HTERT RPE-1 (cell line): ENCODE measurements around the gene TDRD9.
"Not testable (repeated sequence)": the region's sequence is repeated elsewhere in the genome, so short reads cannot be mapped to it uniquely, and the experiment has no call there.

Experiments used
- in situ Hi-C: fragments of 300-500 bp; cut with MboI; formaldehyde crosslinking; loops from 4 replicates; pipeline ENCODE4 v1.14.3; 2020; ENCODE audit warnings: low sequenced_read_pairs

TDRD9 gene, protein sequence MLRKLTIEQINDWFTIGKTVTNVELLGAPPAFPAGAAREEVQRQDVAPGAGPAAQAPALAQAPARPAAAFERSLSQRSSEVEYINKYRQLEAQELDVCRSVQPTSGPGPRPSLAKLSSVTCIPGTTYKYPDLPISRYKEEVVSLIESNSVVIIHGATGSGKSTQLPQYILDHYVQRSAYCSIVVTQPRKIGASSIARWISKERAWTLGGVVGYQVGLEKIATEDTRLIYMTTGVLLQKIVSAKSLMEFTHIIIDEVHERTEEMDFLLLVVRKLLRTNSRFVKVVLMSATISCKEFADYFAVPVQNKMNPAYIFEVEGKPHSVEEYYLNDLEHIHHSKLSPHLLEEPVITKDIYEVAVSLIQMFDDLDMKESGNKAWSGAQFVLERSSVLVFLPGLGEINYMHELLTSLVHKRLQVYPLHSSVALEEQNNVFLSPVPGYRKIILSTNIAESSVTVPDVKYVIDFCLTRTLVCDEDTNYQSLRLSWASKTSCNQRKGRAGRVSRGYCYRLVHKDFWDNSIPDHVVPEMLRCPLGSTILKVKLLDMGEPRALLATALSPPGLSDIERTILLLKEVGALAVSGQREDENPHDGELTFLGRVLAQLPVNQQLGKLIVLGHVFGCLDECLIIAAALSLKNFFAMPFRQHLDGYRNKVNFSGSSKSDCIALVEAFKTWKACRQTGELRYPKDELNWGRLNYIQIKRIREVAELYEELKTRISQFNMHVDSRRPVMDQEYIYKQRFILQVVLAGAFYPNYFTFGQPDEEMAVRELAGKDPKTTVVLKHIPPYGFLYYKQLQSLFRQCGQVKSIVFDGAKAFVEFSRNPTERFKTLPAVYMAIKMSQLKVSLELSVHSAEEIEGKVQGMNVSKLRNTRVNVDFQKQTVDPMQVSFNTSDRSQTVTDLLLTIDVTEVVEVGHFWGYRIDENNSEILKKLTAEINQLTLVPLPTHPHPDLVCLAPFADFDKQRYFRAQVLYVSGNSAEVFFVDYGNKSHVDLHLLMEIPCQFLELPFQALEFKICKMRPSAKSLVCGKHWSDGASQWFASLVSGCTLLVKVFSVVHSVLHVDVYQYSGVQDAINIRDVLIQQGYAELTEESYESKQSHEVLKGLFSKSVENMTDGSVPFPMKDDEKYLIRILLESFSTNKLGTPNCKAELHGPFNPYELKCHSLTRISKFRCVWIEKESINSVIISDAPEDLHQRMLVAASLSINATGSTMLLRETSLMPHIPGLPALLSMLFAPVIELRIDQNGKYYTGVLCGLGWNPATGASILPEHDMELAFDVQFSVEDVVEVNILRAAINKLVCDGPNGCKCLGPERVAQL (N-terminal part only)

DNA sequence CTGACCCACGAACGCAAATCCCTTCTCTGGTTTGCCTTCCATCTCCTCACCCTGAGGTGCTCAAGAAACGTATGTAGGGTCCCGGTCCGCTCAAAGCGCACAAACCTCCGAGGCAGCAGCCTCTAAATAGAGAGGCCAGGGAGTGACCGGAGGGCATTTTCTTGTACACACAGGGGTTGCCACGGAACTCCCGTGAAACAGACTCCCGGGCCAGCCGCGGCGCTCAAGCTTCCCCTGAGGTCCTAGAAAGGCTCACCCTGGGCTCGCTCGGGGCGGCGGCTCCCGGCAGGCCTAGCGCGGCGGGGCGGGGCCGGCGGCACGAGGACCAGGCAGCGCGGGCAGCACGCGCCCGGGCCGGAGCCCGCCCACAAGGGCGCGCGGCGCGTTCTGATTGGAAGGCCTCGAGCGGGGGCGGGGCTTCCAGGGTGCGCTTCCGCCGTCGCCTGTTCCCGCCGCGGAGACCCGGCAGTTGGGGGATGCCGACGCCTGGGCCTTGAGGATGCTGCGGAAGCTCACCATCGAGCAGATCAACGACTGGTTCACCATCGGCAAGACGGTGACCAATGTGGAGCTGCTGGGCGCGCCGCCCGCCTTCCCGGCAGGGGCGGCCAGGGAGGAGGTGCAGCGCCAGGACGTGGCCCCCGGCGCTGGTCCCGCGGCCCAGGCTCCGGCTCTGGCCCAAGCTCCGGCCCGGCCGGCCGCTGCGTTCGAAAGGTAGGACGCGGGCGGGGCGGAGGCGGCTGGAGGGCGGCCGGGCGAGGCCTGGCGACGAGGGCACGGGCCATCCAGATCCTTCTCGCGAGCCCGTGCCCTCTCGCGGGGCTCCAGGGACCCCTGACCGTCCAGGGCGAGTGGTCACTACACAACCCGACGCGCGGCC lies at the start of gene TDRD9:
Gene TDRD9 (plus strand): TSS at position 446 of the 880 bp plus-strand sequence. CDS start 54 bp downstream, at position 500.
- in situ Hi-C loops: no loop called here

DNA sequence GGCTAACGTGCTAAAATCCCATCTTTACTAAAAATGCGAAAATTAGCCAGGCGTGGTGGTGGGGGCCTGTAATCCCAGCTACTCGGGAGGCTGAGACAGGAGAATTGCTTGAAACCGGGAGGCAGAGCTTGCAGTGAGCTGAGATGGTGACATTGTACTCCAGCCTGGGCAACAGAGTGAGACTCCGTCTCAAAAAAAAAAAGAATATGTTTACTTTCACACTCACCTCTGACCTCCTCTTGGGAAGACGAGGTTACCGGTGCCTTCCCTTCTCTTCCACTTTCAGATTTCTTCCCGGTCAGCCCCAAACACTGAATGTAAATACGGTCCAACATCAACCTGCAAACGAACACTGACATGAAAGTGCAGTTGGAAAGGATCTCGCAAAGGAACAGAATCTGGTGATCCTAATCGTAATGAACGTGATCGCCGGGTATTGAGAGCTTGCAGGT lies 49.1 kb upstream of the TDRD9 start:
- in situ Hi-C loops: no loop called here

DNA sequence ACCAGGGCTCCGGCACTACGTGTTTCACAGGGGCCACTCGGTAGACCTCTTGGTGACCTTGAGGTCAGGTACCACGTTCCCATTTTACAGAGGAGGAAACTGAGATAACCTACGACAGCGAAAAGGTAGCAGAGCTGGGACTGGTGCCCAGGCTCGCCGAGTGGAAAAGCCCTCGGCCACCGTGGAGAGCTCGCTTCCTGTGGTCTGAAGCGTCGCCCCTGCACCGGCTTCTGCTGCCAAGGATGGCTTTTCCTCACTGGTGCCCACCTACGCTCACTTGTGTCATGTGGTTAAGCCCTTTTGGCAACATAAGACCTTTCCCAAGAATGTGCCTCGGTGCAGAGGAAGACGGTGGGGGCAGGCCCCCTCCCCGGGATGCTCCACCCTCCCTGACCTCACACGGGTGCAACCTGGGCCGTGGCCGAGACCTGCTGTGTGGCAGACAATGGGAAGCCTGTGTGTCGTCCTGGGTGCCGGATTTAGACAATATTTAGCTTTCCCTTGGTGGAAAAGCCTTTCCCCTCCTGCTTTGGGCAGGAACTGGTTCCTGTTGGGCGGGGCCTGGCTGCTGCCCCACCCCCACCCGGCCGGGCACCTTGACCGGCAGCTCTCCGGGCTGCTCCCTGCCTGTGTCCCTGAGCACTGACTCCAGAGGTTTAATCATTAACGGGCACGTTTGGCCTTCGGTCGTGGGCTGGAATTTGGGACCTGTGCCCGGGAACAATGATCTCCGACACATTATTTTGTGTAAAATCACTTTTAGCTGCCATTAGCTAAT lies 48.5 kb upstream of the TDRD9 start:
- in situ Hi-C loops: no loop called here

DNA sequence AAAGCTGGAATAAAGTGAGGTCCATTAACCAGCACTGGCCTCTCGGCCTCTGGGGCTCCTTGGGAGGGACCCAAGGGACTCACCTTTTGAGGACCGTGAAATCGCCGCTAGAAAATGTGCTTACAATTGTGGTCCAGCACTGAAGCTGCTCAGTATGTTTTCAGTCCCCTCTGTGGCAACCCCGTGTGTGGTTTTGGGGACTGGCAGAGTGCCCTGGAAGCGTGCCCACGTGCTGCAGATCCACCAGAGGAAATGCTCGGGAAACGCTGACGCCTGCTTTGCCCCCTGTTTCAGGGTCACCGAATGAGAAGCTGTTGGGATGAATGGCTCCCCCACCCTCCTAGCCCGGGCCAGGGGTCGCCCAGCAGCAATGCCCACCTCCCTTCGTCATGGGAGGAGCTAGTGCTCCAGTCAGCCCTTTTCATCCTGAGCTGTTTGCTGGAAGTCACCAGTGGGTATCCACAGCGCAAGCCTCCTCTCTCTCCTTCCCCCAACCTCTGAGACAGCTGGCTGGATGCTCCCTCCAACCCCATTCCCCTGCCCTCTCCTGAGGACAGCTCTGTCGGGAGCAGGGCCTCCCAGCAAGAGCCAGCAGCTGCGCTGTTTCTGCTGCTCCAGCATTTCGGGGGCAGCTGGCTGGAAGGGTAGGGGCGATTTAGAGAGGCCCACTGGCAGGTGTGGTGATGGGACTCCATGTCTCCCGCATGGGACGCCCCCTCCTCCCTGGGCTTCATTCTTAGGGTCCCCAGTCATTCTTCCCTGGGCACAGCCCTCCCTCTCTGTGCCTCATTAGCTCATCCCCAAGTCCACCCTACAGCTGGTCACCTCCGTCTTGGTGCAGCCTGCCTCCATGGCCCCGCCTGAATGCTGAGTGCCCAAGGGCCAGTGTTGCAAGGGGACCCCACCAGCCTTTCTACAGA lies 47.6 kb upstream of the TDRD9 start:
- in situ Hi-C loops: no loop called here

DNA sequence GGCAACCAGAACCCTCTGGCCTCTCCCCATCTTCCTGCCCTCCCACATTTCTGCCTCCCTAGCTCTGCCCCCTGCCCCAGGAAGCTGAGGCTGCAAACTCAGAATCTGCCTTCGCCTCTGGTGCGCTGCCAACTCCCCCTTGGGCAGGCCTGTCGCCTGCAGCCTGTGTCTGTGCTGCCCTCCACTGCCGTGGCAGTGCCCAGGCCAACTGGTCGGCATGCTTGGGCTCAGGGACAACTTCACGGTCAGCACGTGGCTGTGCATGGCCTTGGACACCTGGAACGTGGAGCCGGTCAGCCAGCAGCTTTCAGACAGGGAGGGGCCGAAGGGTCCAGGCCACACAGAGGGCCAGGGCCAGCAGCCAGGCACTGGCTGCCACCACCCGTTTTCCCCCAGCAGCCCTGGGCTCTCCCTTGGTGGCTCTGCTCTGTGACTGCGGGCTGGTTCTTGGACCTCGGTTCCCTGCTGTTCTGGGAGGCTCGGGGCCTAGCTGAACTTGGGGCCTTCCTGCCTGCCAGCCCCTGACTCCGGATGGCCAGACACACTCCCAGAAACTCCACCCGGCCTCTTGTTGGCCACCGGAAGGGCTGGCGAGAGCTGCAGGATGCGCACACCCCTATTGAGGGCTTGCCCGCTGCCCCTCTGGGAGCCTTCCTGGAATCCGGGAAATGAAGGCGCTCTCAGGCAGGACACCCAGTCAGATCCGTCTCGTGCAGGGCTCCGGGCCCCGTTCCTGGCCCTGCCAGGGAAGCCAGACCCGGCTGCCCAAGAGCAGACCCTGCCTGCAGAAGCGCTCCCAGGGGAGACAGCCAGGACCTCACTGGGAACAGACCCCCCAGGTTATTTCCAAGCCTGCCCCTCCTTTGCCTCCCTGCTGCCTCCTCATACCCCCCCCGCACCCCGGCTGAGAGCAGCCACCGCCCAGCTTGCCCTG lies 46.7 kb upstream of the TDRD9 start:
- in situ Hi-C loops: no loop called here

DNA sequence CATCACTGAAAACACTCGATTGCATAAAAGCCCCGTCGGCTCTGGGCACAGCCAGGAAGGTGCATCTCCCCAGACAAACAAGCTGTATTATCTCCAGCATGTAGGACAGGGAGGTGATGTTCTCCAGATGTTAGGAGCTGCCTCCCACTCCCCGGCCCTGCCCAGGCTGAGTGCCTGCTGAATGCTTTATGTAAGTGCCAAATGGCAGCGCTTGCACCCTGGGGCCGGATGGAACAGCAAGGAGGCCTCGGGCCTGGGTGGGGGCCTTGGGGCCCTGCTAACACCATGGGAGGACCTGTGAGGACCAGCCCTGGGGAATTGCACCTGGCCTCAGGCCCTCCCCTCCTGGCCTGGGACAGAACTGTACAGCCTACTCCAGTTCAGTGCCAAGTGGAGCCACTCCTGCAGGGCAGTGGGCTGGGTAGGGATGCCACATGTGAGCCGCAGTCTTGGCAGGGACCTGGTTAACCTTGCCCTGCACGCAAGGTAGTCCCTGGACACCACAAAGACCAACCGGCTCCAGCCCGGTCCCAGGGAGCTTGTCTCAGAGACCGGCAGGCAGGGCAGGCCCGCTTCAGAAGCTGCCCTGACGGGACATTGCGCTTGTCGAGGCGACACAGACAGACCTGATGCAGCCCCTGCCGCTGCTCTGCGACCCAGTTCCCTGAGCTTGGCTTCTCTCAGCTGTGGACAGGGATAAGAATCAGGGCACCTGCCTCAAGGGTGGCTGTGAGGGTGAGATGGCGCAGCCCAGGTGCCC lies 45.6 kb upstream of the TDRD9 start:
- in situ Hi-C loops: no loop called here

DNA sequence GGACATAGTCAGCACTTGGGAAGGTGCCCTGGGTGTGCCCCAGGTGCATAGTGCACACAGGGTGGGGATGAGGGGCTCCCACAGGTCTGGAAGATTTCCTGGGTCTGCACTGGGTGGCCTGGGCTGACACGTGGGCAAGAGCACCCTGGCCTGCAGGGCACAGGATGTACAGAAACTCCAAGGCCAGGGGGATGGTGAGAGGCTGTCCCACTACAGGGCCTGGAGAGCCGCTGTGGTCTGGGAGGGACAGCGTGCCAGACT lies 45.1 kb upstream of the TDRD9 start:
- in situ Hi-C loops: no loop called here

DNA sequence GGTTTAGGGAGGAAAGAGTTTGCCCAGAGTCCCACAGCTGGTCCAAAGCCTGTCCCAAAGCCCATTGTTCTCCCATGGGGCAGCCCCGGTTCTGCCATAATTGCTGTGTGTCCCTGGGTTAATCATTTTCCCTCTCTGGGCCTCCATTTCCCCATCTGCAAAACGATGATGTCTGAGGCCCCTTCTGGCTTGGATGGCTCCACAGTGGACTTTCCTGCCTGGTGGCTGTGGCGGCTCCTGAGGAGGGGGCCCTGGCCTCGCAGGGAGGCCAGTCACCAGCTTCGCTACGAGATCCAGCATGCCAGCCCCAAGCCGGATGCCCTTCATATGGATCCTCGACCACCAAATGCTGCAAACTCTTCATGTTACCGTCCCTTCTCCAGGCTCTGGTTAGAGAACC lies 43.4 kb upstream of the TDRD9 start:
- in situ Hi-C loops: no loop called here

DNA sequence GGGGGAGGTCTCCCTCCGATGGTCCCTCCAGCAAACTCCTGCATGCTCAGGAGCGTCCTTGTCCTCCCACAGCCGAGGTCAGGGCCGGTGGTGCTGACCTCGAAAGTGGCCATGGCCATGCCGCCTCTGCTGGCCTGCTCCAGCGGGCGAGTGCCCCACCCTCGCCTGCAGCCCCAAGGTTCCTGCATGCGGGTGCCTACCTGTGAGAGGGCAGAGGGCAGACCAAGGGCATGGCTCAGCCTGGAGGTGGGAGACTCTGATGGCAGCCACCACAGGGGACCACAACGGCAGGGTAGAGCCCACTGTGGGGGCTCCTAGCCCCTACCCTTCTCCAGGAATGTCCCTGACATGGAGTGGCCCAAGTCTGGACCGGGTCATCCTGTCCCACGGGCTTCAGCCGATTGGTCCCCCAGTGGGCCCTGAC lies 42.7 kb upstream of the TDRD9 start:
- in situ Hi-C loops: no loop called here

DNA sequence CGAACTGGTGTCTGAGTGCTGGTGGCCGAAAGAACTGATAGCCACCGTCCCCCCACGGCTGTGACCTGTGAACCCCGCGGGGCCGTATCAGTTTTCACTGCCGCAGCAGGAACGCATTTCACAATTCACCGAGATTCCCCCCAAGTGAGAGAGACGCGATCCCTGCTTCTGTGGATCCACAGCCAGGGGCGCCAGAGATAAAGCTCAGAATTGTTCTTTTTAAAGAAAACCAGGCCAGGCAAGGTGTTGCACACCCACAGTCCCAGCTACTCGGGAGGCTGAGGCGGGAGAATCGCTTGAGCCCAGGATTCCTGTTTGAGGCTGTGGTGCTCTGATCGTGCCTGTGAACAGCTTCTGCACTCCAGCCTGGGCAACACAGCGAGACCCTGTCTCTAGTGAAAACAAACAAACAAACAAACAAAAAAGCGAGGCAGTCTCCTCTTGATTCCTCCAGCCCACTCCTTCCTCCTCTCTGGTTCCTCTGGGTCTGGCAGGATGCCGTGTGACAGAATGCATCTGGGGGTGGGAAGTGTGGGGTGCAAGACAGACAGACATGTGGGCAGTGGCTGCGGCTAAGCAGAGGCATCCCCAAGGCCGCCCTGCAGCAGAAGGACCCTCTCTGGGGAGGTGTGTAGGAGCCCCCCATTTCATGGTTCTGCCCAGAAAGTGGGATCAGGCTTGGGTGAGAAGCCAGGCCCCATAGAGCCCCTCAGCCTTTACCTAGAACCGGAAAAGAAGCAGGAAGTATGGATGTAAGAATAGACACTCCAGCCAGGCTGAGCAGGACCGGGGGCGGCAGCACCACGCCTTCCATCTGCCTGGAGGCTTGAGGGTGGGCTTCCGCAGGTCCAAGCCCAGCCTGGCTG lies 41.7 kb upstream of the TDRD9 start:
- in situ Hi-C loops: no loop called here

DNA sequence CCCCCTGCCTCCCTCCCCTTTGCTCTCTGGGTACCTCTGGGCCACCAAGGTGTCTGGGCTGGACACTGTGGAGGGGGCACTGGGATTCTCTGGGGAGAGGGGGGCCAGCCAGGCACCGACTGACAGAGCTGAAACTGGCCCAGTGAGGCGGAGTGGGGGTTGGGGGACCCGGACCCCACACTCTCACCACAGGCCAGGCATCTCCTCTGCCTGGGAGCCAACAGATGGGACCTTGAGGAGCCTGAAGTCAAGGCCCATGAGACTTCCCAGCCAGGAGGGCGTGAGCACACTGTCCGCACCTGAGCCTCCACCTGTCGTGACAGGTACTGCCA lies 41.1 kb upstream of the TDRD9 start:
- in situ Hi-C loops: no loop called here

DNA sequence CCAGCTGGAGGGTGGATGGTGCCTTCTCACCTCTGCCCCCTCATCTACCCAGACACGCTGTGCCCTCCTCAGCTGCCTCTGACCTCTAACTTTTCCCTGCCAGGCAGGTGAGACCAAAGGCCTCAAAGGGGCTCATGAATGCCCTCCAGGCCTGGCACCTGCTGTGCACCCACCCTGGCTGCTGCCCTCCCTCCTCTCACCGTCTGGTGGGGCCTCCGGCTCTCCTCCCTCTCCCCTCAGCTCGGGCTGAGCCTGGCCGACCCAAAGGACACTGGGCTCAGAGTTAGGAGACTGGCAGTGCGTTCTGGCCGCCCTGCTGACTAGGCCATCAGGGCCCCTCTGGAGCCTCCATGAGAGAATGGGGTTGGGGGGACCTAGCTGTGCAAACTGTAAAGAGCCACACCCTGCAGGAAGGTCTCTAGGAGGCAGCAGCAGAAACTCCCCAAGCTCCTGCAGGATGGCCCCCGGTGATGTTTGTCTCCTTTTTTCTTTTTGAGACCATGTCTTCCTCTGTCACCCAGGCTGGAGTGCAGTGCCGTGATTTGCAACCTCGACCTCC lies 40.6 kb upstream of the TDRD9 start:
- in situ Hi-C loops: no loop called here

DNA sequence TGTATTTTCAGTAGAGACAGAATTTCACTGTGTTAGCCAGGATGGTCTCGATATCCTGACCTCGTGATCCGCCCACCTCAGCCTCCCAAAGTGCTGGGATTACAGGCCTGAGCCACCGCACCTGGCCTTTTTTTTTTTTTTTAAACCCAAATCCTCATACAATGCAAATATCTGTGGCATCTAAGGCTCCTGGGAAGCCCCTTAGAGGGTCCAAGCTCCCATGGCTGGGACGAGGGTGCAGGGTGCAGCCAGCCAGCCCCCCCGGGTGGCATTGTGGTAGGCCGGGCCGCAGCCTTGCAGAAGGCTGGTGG lies 39.3 kb upstream of the TDRD9 start:
- in situ Hi-C loops: not testable (repeated sequence)

DNA sequence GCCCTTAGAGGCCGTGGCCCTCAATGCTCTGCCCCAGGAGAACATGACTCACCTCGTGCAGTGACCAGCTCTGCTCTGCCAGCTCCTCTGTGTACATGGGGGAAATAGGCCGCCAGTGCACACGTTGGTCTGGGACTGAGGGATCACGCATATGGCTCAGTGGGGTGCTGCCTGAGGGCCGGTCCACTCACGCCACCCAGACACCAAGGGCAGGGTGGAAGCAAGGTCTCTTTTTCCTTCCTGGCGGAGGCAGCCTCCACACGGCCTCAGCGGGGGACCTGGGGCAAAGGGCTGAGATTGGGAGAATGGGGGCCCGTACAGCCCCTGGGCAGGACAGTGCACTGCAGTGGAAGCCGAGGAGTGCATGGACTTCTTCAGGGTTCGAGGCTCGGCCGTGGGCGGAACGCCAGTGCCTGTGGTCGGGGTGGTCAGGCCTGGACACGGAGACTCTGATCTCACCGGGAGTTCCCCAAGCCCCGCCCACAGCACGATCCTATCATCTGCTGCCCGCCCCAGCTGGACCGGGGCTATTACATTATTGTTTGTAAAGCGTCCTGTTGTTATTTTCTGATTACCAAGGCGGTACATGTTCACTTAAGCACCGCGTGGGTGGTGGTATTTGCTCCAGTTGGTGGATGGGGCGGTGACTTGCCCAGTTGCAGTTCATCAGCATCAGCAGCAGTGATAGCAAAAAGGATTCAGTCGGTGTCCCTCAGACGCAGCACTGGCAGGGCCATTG lies 38.8 kb upstream of the TDRD9 start:
- in situ Hi-C loops: no loop called here

DNA sequence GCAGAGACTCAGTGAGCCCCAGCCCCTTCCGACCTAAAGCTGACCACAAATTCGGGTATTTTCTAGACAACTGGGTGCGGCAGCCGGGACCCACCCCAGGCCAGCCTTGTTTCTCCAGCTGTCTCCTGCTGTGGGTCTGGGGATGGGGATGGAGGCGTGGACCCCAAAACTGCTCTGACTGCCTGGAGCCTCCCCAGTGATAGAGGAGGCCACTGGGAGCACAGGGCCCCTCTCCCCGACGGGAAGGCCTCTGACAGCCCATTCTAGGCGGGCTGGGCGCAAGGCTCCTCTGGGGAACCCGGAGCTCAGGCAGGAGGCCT lies 38.2 kb upstream of the TDRD9 start:
- in situ Hi-C loops: no loop called here
